ENCODE measurements around the gene AIFM2.

- no peak for TF ChIP-seq ATF3 (IDR thresholded peaks at IDR 0.05)
- no peak for TF ChIP-seq CTCF (IDR thresholded peaks at IDR 0.05; ENCODE audit: low read depth, low read length, missing input control)
- TF ChIP-seq GABPA (IDR thresholded peaks at IDR 0.05 in 1 of 2, conservative IDR thresholded peaks at IDR 0.05 in 1 of 2): no peak
- TF ChIP-seq TAF1 (conservative IDR thresholded peaks at IDR 0.05): no peak
- TF ChIP-seq MAX (IDR thresholded peaks at IDR 0.05): no peak
- TF ChIP-seq JUND (IDR thresholded peaks at IDR 0.05): no peak
- no peak for TF ChIP-seq REST (IDR thresholded peaks at IDR 0.05)
- no peak for TF ChIP-seq RXRA (IDR thresholded peaks at IDR 0.05)
- no peak for TF ChIP-seq SP1 (IDR thresholded peaks at IDR 0.05)
- TF ChIP-seq RAD21 (IDR thresholded peaks at IDR 0.05): no peak
- TF ChIP-seq HNF4A (conservative IDR thresholded peaks at IDR 0.05): no peak
- no peak for TF ChIP-seq YY1 (IDR thresholded peaks at IDR 0.05)
These were observed 12.6 kb upstream of the AIFM2 start for GRCh38 chr10:70145166-70145665.

All from liver (tissue), 3 donors.